Measurements from ENCODE around the gene ANO2. TPM values are rescaled to one million over a fixed set of nuclear protein-coding genes. Genes with fewer than 3 reads are reported as not detected.

ANO2 gene
- total RNA-seq, 2 donors from 2014 or later: 14.3 to 28.5 TPM

GRCh38 chr12:5723711-5724252 is 221.3 kb downstream of the ANO2 start:
- Histone ChIP-seq H3K4me1 (ENCODE audit: control insufficient read depth, insufficient read depth, low read length) (no peaks in the 10 kb centered on the region), H3K27me3 (ENCODE audit: control insufficient read depth, insufficient read depth, low read length, poor library complexity, severe bottlenecking) (no peaks in the 10 kb centered on the region), H3K9me3 (ENCODE audit: control insufficient read depth, low read length) (no peaks in the 10 kb centered on the region), H3K36me3 (ENCODE audit: control insufficient read depth, insufficient read depth, low read length) (no peaks in the 10 kb centered on the region), H3K27ac (ENCODE audit: low read depth, low read length) (no peak overlapping the region), H3K9ac (ENCODE audit: extremely low read depth, low read length, poor library complexity, severe bottlenecking) (no peak overlapping the region), H3K4me3 (ENCODE audit: low read length) (no peak overlapping the region)
- H3K36me3 Mint-ChIP-seq (ENCODE audit: low read depth): no peaks in the 10 kb centered on the region
- H3K27me3 Mint-ChIP-seq (ENCODE audit: insufficient read depth): no peaks in the 10 kb centered on the region
- TF ChIP-seq, protein P1, sequence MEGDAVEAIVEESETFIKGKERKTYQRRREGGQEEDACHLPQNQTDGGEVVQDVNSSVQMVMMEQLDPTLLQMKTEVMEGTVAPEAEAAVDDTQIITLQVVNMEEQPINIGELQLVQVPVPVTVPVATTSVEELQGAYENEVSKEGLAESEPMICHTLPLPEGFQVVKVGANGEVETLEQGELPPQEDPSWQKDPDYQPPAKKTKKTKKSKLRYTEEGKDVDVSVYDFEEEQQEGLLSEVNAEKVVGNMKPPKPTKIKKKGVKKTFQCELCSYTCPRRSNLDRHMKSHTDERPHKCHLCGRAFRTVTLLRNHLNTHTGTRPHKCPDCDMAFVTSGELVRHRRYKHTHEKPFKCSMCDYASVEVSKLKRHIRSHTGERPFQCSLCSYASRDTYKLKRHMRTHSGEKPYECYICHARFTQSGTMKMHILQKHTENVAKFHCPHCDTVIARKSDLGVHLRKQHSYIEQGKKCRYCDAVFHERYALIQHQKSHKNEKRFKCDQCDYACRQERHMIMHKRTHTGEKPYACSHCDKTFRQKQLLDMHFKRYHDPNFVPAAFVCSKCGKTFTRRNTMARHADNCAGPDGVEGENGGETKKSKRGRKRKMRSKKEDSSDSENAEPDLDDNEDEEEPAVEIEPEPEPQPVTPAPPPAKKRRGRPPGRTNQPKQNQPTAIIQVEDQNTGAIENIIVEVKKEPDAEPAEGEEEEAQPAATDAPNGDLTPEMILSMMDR (conservative IDR thresholded peaks at IDR 0.05): no peak
- no peak overlapping the region for H3K27ac Mint-ChIP-seq
- 92 to 94% methylated on average over 3 to 4 of the region's 4 CpGs for WGBS, 2 experiments (ENCODE audit: insufficient coverage in 1 of 2, insufficient read length in 1 of 2)
- H3K9me3 Mint-ChIP-seq: no peaks in the 10 kb centered on the region
- DNase-seq: peak; percentile 42
- peaks cover 4% of the 10 kb centered on the region for H3K4me1 Mint-ChIP-seq
- no peak overlapping the region for H3K4me3 Mint-ChIP-seq

DNA sequence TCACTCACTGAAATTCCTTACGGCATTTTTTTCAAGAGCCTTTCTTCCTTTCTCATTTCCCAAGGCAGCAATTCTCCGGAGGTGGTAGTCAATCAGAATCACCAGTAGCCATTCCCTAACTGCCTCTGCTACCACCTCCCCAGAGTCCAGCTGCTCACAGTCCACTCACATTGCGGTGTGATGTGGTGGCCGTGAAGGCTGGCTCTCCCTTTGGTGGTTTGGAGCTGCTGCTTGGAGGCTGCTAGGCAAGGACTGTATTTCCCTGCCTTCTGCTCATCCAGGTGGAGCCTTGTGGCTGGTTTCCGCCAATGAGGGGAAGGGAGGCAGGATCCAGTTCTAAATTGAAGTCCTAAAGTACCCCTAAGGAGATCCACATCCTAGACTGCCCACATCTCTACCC is 222.0 kb downstream of the ANO2 start:
- no peak overlapping the region for H3K4me3 Mint-ChIP-seq
- no peak overlapping the region for H3K27ac Mint-ChIP-seq
- H3K27me3 ChIP-seq (ENCODE audit: control insufficient read depth, insufficient read depth, low read length, poor library complexity, severe bottlenecking): no peaks in the 10 kb centered on the region
- H3K27ac ChIP-seq (ENCODE audit: low read depth, low read length): no peak overlapping the region
- DNase-seq: peak; percentile 50
- H3K9ac ChIP-seq (ENCODE audit: extremely low read depth, low read length, poor library complexity, severe bottlenecking): no peak overlapping the region
- H3K36me3 ChIP-seq (ENCODE audit: control insufficient read depth, insufficient read depth, low read length): no peaks in the 10 kb centered on the region
- H3K27me3 Mint-ChIP-seq (ENCODE audit: insufficient read depth): peaks cover under 1% of the 10 kb centered on the region
- H3K4me1 ChIP-seq (ENCODE audit: control insufficient read depth, insufficient read depth, low read length): no peaks in the 10 kb centered on the region
- H3K36me3 Mint-ChIP-seq (ENCODE audit: low read depth): no peaks in the 10 kb centered on the region
- peaks cover 4% of the 10 kb centered on the region for H3K4me1 Mint-ChIP-seq
- H3K4me3 ChIP-seq (ENCODE audit: low read length): no peak overlapping the region
- TF ChIP-seq, protein P1 (conservative IDR thresholded peaks at IDR 0.05): no peak
- H3K9me3 Mint-ChIP-seq: no peaks in the 10 kb centered on the region
- no peaks in the 10 kb centered on the region for H3K9me3 ChIP-seq (ENCODE audit: control insufficient read depth, low read length)
- WGBS, 2 experiments (ENCODE audit: insufficient coverage in 1 of 2, insufficient read length in 1 of 2): 76 to 91% methylated on average over 4 to 5 of the region's 5 CpGs

DNA sequence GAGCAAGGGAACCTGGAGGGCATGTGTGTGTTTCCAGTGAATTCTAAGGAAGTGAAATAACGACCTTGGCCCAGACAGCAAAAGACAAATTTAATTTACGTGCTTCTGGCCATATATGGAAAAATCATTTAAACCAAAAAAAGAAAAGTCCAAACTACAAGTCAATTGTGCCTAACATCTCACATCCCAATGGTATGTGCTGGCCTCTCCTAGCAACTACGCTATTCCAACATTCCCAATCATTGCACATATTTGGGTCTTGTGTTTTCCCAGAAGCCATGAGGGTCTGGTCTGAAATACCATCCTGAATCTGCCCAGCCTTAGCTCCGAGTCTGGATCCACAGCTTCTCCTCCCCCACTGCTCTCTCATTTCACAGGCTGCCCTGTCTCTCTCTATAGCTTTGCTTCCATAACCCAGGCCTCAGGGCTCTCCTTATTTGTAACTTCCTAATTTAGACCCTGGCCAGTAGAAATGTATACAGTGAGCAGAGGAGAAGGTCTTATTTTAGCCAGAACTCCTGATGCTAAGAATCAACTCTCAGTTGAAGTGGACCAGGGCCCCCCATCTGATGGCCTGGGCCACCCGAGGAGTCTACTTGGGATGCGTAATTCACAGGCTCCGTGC is 224.6 kb downstream of the ANO2 start:
- H3K27ac Mint-ChIP-seq: no peak overlapping the region
- peak overlapping the region; percentile 74 for H3K27ac ChIP-seq (ENCODE audit: low read depth, low read length)
- TF ChIP-seq, protein P1 (conservative IDR thresholded peaks at IDR 0.05): no peak

More for the DNA sequence above, 224.6 kb downstream of the ANO2 start:
- peaks cover 6% of the 10 kb centered on the region for H3K27me3 ChIP-seq (ENCODE audit: control insufficient read depth, insufficient read depth, low read length, poor library complexity, severe bottlenecking)
- 90 to 92% methylated on average over 7 of the region's 7 CpGs for WGBS, 2 experiments (ENCODE audit: insufficient coverage in 1 of 2, insufficient read length in 1 of 2)
- H3K9me3 ChIP-seq (ENCODE audit: control insufficient read depth, low read length): no peaks in the 10 kb centered on the region
- DNase-seq: no peak
- no peaks in the 10 kb centered on the region for H3K4me1 ChIP-seq (ENCODE audit: control insufficient read depth, insufficient read depth, low read length)
- no peak overlapping the region for H3K9ac ChIP-seq (ENCODE audit: extremely low read depth, low read length, poor library complexity, severe bottlenecking)
- no peaks in the 10 kb centered on the region for H3K36me3 Mint-ChIP-seq (ENCODE audit: low read depth)
- no peaks in the 10 kb centered on the region for H3K9me3 Mint-ChIP-seq
- H3K36me3 ChIP-seq (ENCODE audit: control insufficient read depth, insufficient read depth, low read length): no peaks in the 10 kb centered on the region
- peaks cover 4% of the 10 kb centered on the region for H3K4me1 Mint-ChIP-seq
- peaks cover 4% of the 10 kb centered on the region for H3K27me3 Mint-ChIP-seq (ENCODE audit: insufficient read depth)
- H3K4me3 ChIP-seq (ENCODE audit: low read length): no peak overlapping the region
- no peak overlapping the region for H3K4me3 Mint-ChIP-seq

All from endodermal cell (in vitro differentiated cells).